Measurements from ENCODE around the gene HOXC6. TPM values are rescaled to one million over a fixed set of nuclear protein-coding genes. Genes with fewer than 3 reads are reported as not detected.

HOXC6 gene
- total and polyA plus RNA-seq, 2 of the 13 experiments (the other 11 are each of a cell fraction or from before 2014, with no cell fraction given): not detected

- TF ChIP-seq GRHL1 (CRISPR knock-in tag; conservative IDR thresholded peaks at IDR 0.05): no peak
- no peak for TF ChIP-seq SALL2 (CRISPR knock-in tag; IDR thresholded peaks at IDR 0.05)
- no peak for TF ChIP-seq NR3C1 (CRISPR knock-in tag; IDR thresholded peaks at IDR 0.05)
- TF ChIP-seq ZNF33B (CRISPR knock-in tag; IDR thresholded peaks at IDR 0.05): no peak
These were observed 25.3 kb upstream of the HOXC6 start (continued) for GRCh38 chr12:54002915-54003389.

- DNase-seq (ENCODE audit: low spot score) (no peak), ATAC-seq (no peak), FAIRE-seq (no peak)
- 50% methylated on average over 3 of the region's 3 CpGs for WGBS (ENCODE audit: low lambda C conversion rate)
- H3K4me1 ChIP-seq (ENCODE audit: insufficient read depth, low read length): peaks cover 32% of the 10 kb centered on the region
- H3K27ac ChIP-seq (ENCODE audit: extremely low read length, insufficient read depth, low read length): no peak overlapping the region
- peaks cover 24 to 91% of the 10 kb centered on the region in 2 experiments for H3K27me3 ChIP-seq (ENCODE audit: control insufficient read depth in 1 of 2, insufficient read depth in 2 of 2, low read length in 2 of 2)
- H3K4me2 ChIP-seq (ENCODE audit: low read depth, low read length): no peak overlapping the region
- no peaks in the 10 kb centered on the region for H4K20me1 ChIP-seq (ENCODE audit: insufficient read depth, low read length)
- no peak overlapping the region for H3K4me3 ChIP-seq (replicated peaks in 1 of 3; ENCODE audit: insufficient read depth in 1 of 3, low read depth in 2 of 3, low read length in 3 of 3)
- POLR2A ChIA-PET: no interaction called here
- H3K9ac ChIP-seq (ENCODE audit: insufficient read depth, low read depth, low read length): no peak overlapping the region
- CTCF ChIA-PET (ENCODE audit: low intra/inter-chr PET ratio, low total read pairs): interaction anchor here (3.3 kb wide), 1 partner anchor 203 kb away, joined by 26 read pairs; no protein-coding TSS in a partner anchor
- H3K9me3 ChIP-seq (ENCODE audit: low read length): no peaks in the 10 kb centered on the region
- no TSS peak for BruUV-seq (replicated peaks)
- no peaks in the 10 kb centered on the region for H3K79me2 ChIP-seq (ENCODE audit: insufficient read depth, low read length)
- H3K36me3 ChIP-seq (replicated peaks in 1 of 2; ENCODE audit: control insufficient read depth in 1 of 2, insufficient read depth in 2 of 2, low read length in 2 of 2): no peaks in the 10 kb centered on the region
- in situ Hi-C loops (cut with HindIII; ENCODE audit: extremely low pct_ligation_motif_present, low pct_unique_long_range_greater_than_20kb) (no loop called here), intact Hi-C loops (cut with micrococcal nuclease; ENCODE audit: unreplicated experiment) (loop anchor here (10.0 kb wide), 1 partner anchor 361 kb away; the partner anchor contains the start of gene GPR84)
- H2AFZ ChIP-seq (ENCODE audit: low read length): no peak overlapping the region
- TF ChIP-seq ZNF451 (CRISPR knock-in tag; IDR thresholded peaks at IDR 0.05): no peak
- no peak for TF ChIP-seq BCL6 (CRISPR knock-in tag; IDR thresholded peaks at IDR 0.05)
- TF ChIP-seq ZNF501 (CRISPR knock-in tag; IDR thresholded peaks at IDR 0.05): no peak
- no peak for TF ChIP-seq CHD4 (IDR thresholded peaks at IDR 0.05; ENCODE audit: borderline replicate concordance, low read length)
- TF ChIP-seq NONO (IDR thresholded peaks at IDR 0.05): no peak
- TF ChIP-seq NONO (CRISPR knock-in tag; conservative IDR thresholded peaks at IDR 0.05): no peak
- TF ChIP-seq ZNF280B (CRISPR knock-in tag; IDR thresholded peaks at IDR 0.05; ENCODE audit: borderline replicate concordance): no peak
- no peak for TF ChIP-seq SKIL (CRISPR knock-in tag; IDR thresholded peaks at IDR 0.05; ENCODE audit: borderline replicate concordance)
- no peak for TF ChIP-seq GPN1 (CRISPR knock-in tag; IDR thresholded peaks at IDR 0.05; ENCODE audit: borderline replicate concordance)
- no peak for TF ChIP-seq CBX5 (CRISPR knock-in tag; IDR thresholded peaks at IDR 0.05; ENCODE audit: borderline replicate concordance)
- no peak for TF ChIP-seq ZNF121 (CRISPR knock-in tag; IDR thresholded peaks at IDR 0.05)
- TF ChIP-seq TIGD3 (CRISPR knock-in tag; IDR thresholded peaks at IDR 0.05; ENCODE audit: borderline replicate concordance): no peak
These were observed 24.6 kb upstream of the HOXC6 start for GRCh38 chr12:54003625-54004024.

Measured in HepG2 (cell line).